Measurements from ENCODE around the gene ECI2. TPM values are rescaled to one million over a fixed set of nuclear protein-coding genes. Genes with fewer than 3 reads are reported as not detected.
A peak's percentile ranks its signal among the peaks of the same experiment; 100 is the strongest.

The ECI2 gene
- total RNA-seq, 1 experiment from 2014 or later = 143 TPM

DNA sequence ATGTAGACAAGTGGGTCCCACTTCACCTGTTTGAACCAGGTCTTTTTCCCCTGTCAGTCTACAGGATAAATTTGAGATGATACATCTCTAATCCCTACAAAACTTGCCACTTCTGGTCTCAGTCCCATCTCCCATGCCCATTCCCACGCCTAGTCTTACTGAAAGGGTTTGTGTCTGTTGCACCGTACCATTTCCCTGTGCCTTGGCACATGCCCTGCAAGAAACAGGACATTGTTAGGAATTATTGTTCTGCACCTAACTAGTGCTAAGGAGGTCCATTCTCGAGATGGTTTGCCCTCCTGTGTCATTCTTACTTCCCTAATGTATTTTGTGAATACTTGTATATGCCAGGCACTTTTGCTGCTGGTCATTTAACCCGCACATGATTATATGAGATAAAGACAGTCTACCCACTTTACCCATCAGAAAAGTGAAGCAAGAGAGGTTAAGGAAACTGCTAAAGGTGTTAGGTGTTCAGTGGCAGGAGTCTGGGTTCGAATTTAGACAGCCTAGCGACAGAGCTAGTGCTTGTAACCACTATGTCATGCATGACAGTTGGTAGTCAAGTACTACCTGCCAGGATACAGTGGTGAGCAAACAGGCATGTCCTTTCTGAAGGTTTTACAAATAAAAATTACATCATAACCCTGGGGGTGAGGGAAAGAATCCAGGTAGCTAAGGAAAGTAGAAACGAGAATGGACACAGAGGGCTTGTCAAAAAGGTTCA lies 69.2 kb downstream of the ECI2 start:
- ChIA-PET CTCF (no interaction called here), POLR2A (ENCODE audit: unreplicated experiment) (interaction anchor here (0.7 kb wide), 1 partner anchor 620 kb away, joined by 3 read pairs; no protein-coding TSS in a partner anchor)
- Histone ChIP-seq H2AFZ (ENCODE audit: low read length) (no peak overlapping the region), H3K4me3 (ENCODE audit: low read length) (no peak overlapping the region), H3K9me2 (replicated peaks; ENCODE audit: low read length) (no peaks in the 10 kb centered on the region), H3F3A (ENCODE audit: low read length, unreplicated experiment) (no peaks in the 10 kb centered on the region), H3K9me3 (ENCODE audit: low read length) (no peaks in the 10 kb centered on the region), H4K20me1 (ENCODE audit: low read length) (no peaks in the 10 kb centered on the region), H3K27me3 (ENCODE audit: low read length) (no peaks in the 10 kb centered on the region), H3K36me3 (ENCODE audit: low read depth, low read length) (peaks cover 45% of the 10 kb centered on the region), H3K79me2 (ENCODE audit: low read length) (no peaks in the 10 kb centered on the region), H3K4me1 (ENCODE audit: insufficient read depth, low read length) (no peaks in the 10 kb centered on the region), H3K4me2 (ENCODE audit: low read length) (no peak overlapping the region), H3K27ac (ENCODE audit: low read length) (no peak overlapping the region), H3K9ac (ENCODE audit: low read length) (no peak overlapping the region)
- intact Hi-C loops (cut with micrococcal nuclease) = no loop called here
- TF ChIP-seq EZH2 (IDR thresholded peaks at IDR 0.05; ENCODE audit: low read length, unreplicated experiment) = no peak
- TF ChIP-seq, protein P1, sequence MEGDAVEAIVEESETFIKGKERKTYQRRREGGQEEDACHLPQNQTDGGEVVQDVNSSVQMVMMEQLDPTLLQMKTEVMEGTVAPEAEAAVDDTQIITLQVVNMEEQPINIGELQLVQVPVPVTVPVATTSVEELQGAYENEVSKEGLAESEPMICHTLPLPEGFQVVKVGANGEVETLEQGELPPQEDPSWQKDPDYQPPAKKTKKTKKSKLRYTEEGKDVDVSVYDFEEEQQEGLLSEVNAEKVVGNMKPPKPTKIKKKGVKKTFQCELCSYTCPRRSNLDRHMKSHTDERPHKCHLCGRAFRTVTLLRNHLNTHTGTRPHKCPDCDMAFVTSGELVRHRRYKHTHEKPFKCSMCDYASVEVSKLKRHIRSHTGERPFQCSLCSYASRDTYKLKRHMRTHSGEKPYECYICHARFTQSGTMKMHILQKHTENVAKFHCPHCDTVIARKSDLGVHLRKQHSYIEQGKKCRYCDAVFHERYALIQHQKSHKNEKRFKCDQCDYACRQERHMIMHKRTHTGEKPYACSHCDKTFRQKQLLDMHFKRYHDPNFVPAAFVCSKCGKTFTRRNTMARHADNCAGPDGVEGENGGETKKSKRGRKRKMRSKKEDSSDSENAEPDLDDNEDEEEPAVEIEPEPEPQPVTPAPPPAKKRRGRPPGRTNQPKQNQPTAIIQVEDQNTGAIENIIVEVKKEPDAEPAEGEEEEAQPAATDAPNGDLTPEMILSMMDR (conservative IDR thresholded peaks at IDR 0.05; ENCODE audit: low read depth, low read length) = no peak
- TF ChIP-seq EZH2phosphoT487 (IDR thresholded peaks at IDR 0.05; ENCODE audit: borderline replicate concordance, low read length) = no peak
- no TSS peak for BruUV-seq (replicated peaks)
- ATAC-seq (peak; percentile 38; the same call in 1 of the 2 replicates), DNase-seq (no peak)

Other genes starting within 250 kb of the ECI2 start
- gene FAM217A, start 56.4 kb downstream of the ECI2 start, total RNA-seq (2014; rRNA removed) = not detected in 2 replicates